HepG2 (cell line): ENCODE data around the gene SEC62. TPM values are rescaled to one million over a fixed set of nuclear protein-coding genes. Genes with fewer than 3 reads are reported as not detected.

Experiments used
- MAFG ChIP-seq: sonication (generic); formaldehyde crosslinking; IDR thresholded peaks from 2 replicates; pipeline ENCODE4 v1.5.1; 2020; ENCODE audit warnings: mild to moderate bottlenecking, missing genetic modification reagents
- NCOR1 ChIP-seq: fragments of 200-600 bp; sonication (generic); IDR thresholded peaks from 2 replicates; pipeline ENCODE4 v1.7.0; 2017; ENCODE audit warnings: antibody characterized with exemption, low read length, borderline replicate concordance
- ZNF670 ChIP-seq: sonication (generic); formaldehyde crosslinking; IDR thresholded peaks from 2 replicates; pipeline ENCODE4 v1.8.0; 2022; ENCODE audit warnings: mild to moderate bottlenecking, missing genetic modification reagents, borderline replicate concordance
- ZNF713 ChIP-seq: sonication (generic); formaldehyde crosslinking; IDR thresholded peaks from 2 replicates; pipeline ENCODE4 v1.4.0; 2020; ENCODE audit warnings: mild to moderate bottlenecking, missing genetic modification reagents
- polyA plus RNA-seq, 8 experiments: library from polyadenylated mRNA; depleted of rRNA in 3 of 8; stranded (reverse) in 7 of 8; unstranded in 1 of 8; fragments of >200 nt; fragmentation: Illumina TruSeq in 4 of 8; extraction: Trizol in 4 of 8; gene quantifications; 2 replicates each; pipeline versions ENCODE4 v1.2.1 to v1.2.3, GENCODE V29; 2011 to 2016; ENCODE audit warnings: low read depth in 4 of 8, missing spikeins in 1 of 8, mixed read lengths in 1 of 8; ENCODE audit not compliant: insufficient read depth in 1 of 8
- total RNA-seq, 5 experiments: library from RNA; depleted of rRNA; stranded (reverse); fragments of >200 nt; fragmentation: Illumina TruSeq; extraction: Trizol; gene quantifications; 2 replicates each; pipeline ENCODE4 v1.2.3, GENCODE V29; 2016; ENCODE audit warnings: low read depth in 1 of 5
- TF ChIP-seq, protein P1 (sequence below): sonication (generic); formaldehyde crosslinking; IDR thresholded peaks from one replicate; pipeline ENCODE4 v1.5.1; 2020; ENCODE audit warnings: mild to moderate bottlenecking, missing genetic modification reagents; ENCODE audit errors: not compliant biosample characterization
- TF ChIP-seq, protein P2 (sequence below): sonication (generic); formaldehyde crosslinking; IDR thresholded peaks from 2 replicates; pipeline ENCODE4 v1.5.0; 2020; ENCODE audit warnings: mild to moderate bottlenecking, missing genetic modification reagents, borderline replicate concordance

The SEC62 gene
- total and polyA plus RNA-seq, 2 of the 13 experiments (the other 11 are each of a cell fraction or from before 2014, with no cell fraction given) = 54.0 to 68.7 TPM

DNA sequence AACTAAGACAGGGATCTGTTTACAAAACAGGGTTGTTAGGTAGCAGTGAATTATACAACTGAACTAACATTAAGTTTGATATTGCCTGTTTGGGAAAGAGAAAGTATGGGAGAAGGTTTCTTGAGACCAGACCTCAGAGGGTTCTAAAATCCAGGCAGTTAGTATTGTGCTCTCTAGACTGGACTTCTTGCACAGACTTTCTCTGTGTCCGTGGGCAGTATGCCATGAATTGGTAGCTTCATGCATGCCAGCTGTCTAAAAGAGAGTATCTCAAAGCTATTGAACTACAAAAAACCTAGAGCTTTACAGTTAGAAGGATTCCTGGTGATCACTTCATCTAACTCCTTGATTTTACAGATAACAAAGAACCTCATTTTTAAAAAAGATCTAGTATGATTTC lies 42.8 kb upstream of the SEC62 start (continued):
- TF ChIP-seq, protein P1, sequence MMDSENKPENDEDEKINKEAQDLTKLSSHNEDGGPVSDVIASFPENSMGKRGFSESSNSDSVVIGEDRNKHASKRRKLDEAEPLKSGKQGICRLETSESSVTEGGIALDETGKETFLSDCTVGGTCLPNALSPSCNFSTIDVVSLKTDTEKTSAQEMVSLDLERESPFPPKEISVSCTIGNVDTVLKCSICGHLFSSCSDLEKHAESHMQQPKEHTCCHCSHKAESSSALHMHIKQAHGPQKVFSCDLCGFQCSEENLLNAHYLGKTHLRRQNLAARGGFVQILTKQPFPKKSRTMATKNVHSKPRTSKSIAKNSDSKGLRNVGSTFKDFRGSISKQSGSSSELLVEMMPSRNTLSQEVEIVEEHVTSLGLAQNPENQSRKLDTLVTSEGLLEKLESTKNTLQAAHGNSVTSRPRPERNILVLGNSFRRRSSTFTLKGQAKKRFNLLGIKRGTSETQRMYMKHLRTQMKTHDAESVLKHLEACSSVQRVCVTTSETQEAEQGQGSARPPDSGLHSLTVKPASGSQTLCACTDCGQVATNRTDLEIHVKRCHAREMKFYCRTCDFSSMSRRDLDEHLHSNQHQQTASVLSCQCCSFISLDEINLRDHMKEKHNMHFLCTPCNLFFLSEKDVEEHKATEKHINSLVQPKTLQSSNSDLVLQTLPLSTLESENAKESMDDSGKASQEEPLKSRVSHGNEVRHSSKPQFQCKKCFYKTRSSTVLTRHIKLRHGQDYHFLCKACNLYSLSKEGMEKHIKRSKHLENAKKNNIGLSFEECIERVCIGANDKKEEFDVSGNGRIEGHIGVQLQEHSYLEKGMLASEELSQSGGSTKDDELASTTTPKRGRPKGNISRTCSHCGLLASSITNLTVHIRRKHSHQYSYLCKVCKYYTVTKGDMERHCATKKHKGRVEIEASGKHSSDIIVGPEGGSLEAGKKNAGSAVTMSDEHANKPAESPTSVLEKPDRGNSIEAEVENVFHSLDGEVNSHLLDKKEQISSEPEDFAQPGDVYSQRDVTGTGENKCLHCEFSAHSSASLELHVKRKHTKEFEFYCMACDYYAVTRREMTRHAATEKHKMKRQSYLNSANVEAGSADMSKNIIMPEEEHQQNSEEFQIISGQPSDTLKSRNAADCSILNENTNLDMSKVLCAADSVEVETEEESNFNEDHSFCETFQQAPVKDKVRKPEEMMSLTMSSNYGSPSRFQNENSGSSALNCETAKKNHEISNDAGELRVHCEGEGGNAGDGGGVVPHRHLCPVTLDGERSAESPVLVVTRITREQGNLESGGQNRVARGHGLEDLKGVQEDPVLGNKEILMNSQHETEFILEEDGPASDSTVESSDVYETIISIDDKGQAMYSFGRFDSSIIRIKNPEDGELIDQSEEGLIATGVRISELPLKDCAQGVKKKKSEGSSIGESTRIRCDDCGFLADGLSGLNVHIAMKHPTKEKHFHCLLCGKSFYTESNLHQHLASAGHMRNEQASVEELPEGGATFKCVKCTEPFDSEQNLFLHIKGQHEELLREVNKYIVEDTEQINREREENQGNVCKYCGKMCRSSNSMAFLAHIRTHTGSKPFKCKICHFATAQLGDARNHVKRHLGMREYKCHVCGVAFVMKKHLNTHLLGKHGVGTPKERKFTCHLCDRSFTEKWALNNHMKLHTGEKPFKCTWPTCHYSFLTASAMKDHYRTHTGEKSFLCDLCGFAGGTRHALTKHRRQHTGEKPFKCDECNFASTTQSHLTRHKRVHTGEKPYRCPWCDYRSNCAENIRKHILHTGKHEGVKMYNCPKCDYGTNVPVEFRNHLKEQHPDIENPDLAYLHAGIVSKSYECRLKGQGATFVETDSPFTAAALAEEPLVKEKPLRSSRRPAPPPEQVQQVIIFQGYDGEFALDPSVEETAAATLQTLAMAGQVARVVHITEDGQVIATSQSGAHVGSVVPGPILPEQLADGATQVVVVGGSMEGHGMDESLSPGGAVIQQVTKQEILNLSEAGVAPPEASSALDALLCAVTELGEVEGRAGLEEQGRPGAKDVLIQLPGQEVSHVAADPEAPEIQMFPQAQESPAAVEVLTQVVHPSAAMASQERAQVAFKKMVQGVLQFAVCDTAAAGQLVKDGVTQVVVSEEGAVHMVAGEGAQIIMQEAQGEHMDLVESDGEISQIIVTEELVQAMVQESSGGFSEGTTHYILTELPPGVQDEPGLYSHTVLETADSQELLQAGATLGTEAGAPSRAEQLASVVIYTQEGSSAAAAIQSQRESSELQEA (CRISPR knock-in tag) = no peak
- TF ChIP-seq NCOR1 (no peak), ZNF670 (CRISPR knock-in tag) (no peak), MAFG (no peak), ZNF713 (no peak)
- TF ChIP-seq, protein P2, sequence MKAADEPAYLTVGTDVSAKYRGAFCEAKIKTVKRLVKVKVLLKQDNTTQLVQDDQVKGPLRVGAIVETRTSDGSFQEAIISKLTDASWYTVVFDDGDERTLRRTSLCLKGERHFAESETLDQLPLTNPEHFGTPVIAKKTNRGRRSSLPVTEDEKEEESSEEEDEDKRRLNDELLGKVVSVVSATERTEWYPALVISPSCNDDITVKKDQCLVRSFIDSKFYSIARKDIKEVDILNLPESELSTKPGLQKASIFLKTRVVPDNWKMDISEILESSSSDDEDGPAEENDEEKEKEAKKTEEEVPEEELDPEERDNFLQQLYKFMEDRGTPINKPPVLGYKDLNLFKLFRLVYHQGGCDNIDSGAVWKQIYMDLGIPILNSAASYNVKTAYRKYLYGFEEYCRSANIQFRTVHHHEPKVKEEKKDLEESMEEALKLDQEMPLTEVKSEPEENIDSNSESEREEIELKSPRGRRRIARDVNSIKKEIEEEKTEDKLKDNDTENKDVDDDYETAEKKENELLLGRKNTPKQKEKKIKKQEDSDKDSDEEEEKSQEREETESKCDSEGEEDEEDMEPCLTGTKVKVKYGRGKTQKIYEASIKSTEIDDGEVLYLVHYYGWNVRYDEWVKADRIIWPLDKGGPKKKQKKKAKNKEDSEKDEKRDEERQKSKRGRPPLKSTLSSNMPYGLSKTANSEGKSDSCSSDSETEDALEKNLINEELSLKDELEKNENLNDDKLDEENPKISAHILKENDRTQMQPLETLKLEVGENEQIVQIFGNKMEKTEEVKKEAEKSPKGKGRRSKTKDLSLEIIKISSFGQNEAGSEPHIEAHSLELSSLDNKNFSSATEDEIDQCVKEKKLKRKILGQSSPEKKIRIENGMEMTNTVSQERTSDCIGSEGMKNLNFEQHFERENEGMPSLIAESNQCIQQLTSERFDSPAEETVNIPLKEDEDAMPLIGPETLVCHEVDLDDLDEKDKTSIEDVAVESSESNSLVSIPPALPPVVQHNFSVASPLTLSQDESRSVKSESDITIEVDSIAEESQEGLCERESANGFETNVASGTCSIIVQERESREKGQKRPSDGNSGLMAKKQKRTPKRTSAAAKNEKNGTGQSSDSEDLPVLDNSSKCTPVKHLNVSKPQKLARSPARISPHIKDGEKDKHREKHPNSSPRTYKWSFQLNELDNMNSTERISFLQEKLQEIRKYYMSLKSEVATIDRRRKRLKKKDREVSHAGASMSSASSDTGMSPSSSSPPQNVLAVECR (CRISPR knock-in tag) = no peak
- TF ChIP-seq, all 625 proteins: peak for 0
